H1 (cell line): Measurements from ENCODE around the gene SAFB2. TPM values are rescaled to one million over a fixed set of nuclear protein-coding genes. Genes with fewer than 3 reads are reported as not detected.

Source experiments
- CTCF ChIA-PET: fragments of 300-600 bp; sonication (Branson Sonifier 250); formaldehyde crosslinking; loops from one replicate; lab custom pipeline; 2021; ENCODE audit not compliant: partially characterized antibody; lab: Charles Lee
- POLR2A ChIA-PET: fragments of 300-600 bp; sonication (Branson Sonifier 250); formaldehyde crosslinking; loops from one replicate; lab custom pipeline; 2021; ENCODE audit warnings: inconsistent platforms; ENCODE audit not compliant: partially characterized antibody; lab: Charles Lee
- DNase-seq, 2 experiments: peaks; one replicate each; pipeline versions ENCODE4 v3.0.0 to v3.0.0-alpha.2; 2010 to 2022; ENCODE audit warnings: low spot score in 2 of 2, low read depth in 1 of 2, mixed read lengths in 1 of 2
- FAIRE-seq: peaks from 2 replicates; lab custom pipeline; 2011; peaks lifted over from hg19 to GRCh38; lab: Jason Lieb, UNC
- H2AFZ ChIP-seq: 2 replicates; pipeline ENCODE4 v1.8.1; 2012; ENCODE audit warnings: low read length, inconsistent platforms
- H2AK5ac ChIP-seq: 2 replicates; pipeline ENCODE4 v1.6.1; 2013; ENCODE audit warnings: low read depth, low read length
- H2BK120ac ChIP-seq: replicated peaks from 2 replicates; pipeline ENCODE3; 2013; ENCODE audit warnings: low read depth, low read length, inconsistent platforms
- H2BK12ac ChIP-seq: 2 replicates; pipeline ENCODE4 v1.6.1; 2013; ENCODE audit warnings: low read depth, low read length
- H2BK15ac ChIP-seq: 2 replicates; pipeline ENCODE4 v1.6.1; 2013; ENCODE audit warnings: low read length
- H2BK20ac ChIP-seq: 2 replicates; pipeline ENCODE4 v1.6.1; 2013; ENCODE audit warnings: low read length
- H2BK5ac ChIP-seq: 2 replicates; pipeline ENCODE4 v1.6.1; 2013; ENCODE audit warnings: low read depth, low read length
- H3K14ac ChIP-seq: 2 replicates; pipeline ENCODE4 v1.6.1; 2013; ENCODE audit warnings: inconsistent platforms; ENCODE audit not compliant: insufficient read length
- H3K18ac ChIP-seq: 2 replicates; pipeline ENCODE4 v1.6.1; 2013; ENCODE audit warnings: low read length; ENCODE audit errors: extremely low read depth
- H3K23ac ChIP-seq: 2 replicates; pipeline ENCODE4 v1.6.1; 2013; ENCODE audit warnings: inconsistent platforms; ENCODE audit not compliant: insufficient read length
- H3K23me2 ChIP-seq: 2 replicates; pipeline ENCODE4 v1.6.1; 2013; ENCODE audit warnings: low read depth, low read length
- H3K27ac ChIP-seq: 2 replicates; pipeline ENCODE4 v1.6.1; 2011; ENCODE audit warnings: low read depth, low read length, inconsistent platforms
- H3K27me3 ChIP-seq, 4 experiments: replicated peaks in 1 of 4; 1 replicate in 1 of 4; 2 replicates in 3 of 4; pipeline versions ENCODE4 v1.6.1 to v1.8.1; 2011 to 2013; ENCODE audit warnings: low read length in 3 of 4, mild to moderate bottlenecking in 3 of 4, inconsistent platforms in 2 of 4, mixed read lengths in 2 of 4, moderate library complexity in 1 of 4; ENCODE audit not compliant: control insufficient read depth in 3 of 4, insufficient read depth in 3 of 4; ENCODE audit errors: extremely low read depth in 1 of 4
- H3K36me3 ChIP-seq, 4 experiments: 2 replicates each; pipeline versions ENCODE4 v1.6.1 to v1.8.1; 2011 to 2013; ENCODE audit warnings: mild to moderate bottlenecking in 4 of 4, low read length in 3 of 4, moderate library complexity in 2 of 4, control low read depth in 1 of 4, inconsistent platforms in 1 of 4; ENCODE audit not compliant: insufficient read depth in 4 of 4, control insufficient read depth in 2 of 4
- H3K4ac ChIP-seq: replicated peaks from 2 replicates; pipeline ENCODE3; 2013; ENCODE audit warnings: low read length, low read depth, mixed read lengths, inconsistent platforms; ENCODE audit not compliant: insufficient read length
- H3K4me1 ChIP-seq, 4 experiments: replicated peaks in 1 of 4; 1 replicate in 1 of 4; 2 replicates in 3 of 4; pipeline versions ENCODE4 v1.6.1 to v1.8.1; 2011 to 2013; ENCODE audit warnings: low read length in 3 of 4, inconsistent platforms in 2 of 4, mixed read lengths in 1 of 4; ENCODE audit not compliant: insufficient read depth in 4 of 4, control insufficient read depth in 3 of 4
- H3K4me2 ChIP-seq, 2 experiments: 2 replicates each; pipeline versions ENCODE4 v1.6.1 to v1.8.1; 2011 to 2013; ENCODE audit warnings: low read depth in 2 of 2, low read length in 2 of 2, control low read depth in 1 of 2, inconsistent platforms in 1 of 2, mild to moderate bottlenecking in 1 of 2; ENCODE audit not compliant: insufficient read depth in 1 of 2
- H3K4me3 ChIP-seq, 4 experiments: fragments of 200-600, 300-600 bp in 1 of 4; sonication (generic), shearing (Covaris generic), sonication (Bioruptor Twin) in 1 of 4; 2 replicates each; pipeline versions ENCODE4 v1.5.1 to v1.8.1; 2011 to 2016; ENCODE audit warnings: low read length in 4 of 4, low read depth in 3 of 4, control low read depth in 2 of 4, inconsistent platforms in 2 of 4, mild to moderate bottlenecking in 2 of 4, mixed read lengths in 1 of 4, moderate library complexity in 1 of 4; ENCODE audit not compliant: insufficient read depth in 2 of 4; ENCODE audit errors: extremely low read depth in 1 of 4
- H3K56ac ChIP-seq: replicated peaks from 2 replicates; pipeline ENCODE3; 2013; ENCODE audit warnings: low read depth, mild to moderate bottlenecking, mixed read lengths, low read length, inconsistent platforms; ENCODE audit not compliant: insufficient read length
- H3K79me1 ChIP-seq: 2 replicates; pipeline ENCODE4 v1.6.1; 2013; ENCODE audit warnings: low read depth, low read length, control low read depth
- H3K79me2 ChIP-seq, 2 experiments: 2 replicates each; pipeline versions ENCODE4 v1.6.1 to v1.8.1; 2012 to 2013; ENCODE audit warnings: low read length in 2 of 2, mild to moderate bottlenecking in 2 of 2, inconsistent platforms in 1 of 2; ENCODE audit not compliant: insufficient read depth in 2 of 2, control insufficient read depth in 1 of 2
- H3K9ac ChIP-seq, 4 experiments: replicated peaks in 1 of 4; 1 replicate in 1 of 4; 2 replicates in 3 of 4; pipeline versions ENCODE4 v1.6.1 to v1.8.1; 2011 to 2013; ENCODE audit warnings: low read depth in 3 of 4, low read length in 3 of 4, control low read depth in 2 of 4, mild to moderate bottlenecking in 2 of 4, moderate library complexity in 2 of 4, inconsistent platforms in 1 of 4; ENCODE audit errors: extremely low read depth in 1 of 4
- H3K9me3 ChIP-seq, 2 experiments: 2 replicates each; pipeline versions ENCODE4 v1.6.1 to v1.8.1; 2012 to 2013; ENCODE audit warnings: mild to moderate bottlenecking in 2 of 2, moderate library complexity in 2 of 2, control low read depth in 1 of 2, inconsistent platforms in 1 of 2, low read depth in 1 of 2, low read length in 1 of 2, mixed read lengths in 1 of 2; ENCODE audit not compliant: insufficient read depth in 2 of 2
- H4K20me1 ChIP-seq, 2 experiments: replicated peaks in 1 of 2; 2 replicates each; pipeline versions ENCODE3 to v1.8.1; 2011 to 2013; ENCODE audit warnings: inconsistent platforms in 2 of 2, low read length in 2 of 2, mild to moderate bottlenecking in 1 of 2; ENCODE audit not compliant: insufficient read depth in 2 of 2, control insufficient read depth in 1 of 2
- H4K5ac ChIP-seq: 2 replicates; pipeline ENCODE4 v1.6.1; 2013; ENCODE audit warnings: low read length, low read depth, mixed read lengths, inconsistent platforms; ENCODE audit not compliant: insufficient read length
- H4K8ac ChIP-seq: 2 replicates; pipeline ENCODE4 v1.8.0; 2013; ENCODE audit warnings: mild to moderate bottlenecking, moderate library complexity, low read length, inconsistent platforms; ENCODE audit not compliant: insufficient read depth; ENCODE audit errors: extremely low read depth
- H4K91ac ChIP-seq: replicated peaks from 2 replicates; pipeline ENCODE3; 2013; ENCODE audit warnings: low read length, mixed read lengths, inconsistent platforms; ENCODE audit not compliant: insufficient read length
- EGR1 ChIP-seq: IDR thresholded peaks from 2 replicates; pipeline ENCODE4 v1.6.1; 2011; ENCODE audit warnings: low read depth, low read length, borderline replicate concordance
- RAD21 ChIP-seq, 2 experiments: IDR thresholded peaks in 1 of 2; conservative IDR thresholded peaks in 1 of 2; 2 replicates each; pipeline ENCODE4 v1.6.1; 2011; ENCODE audit warnings: low read depth in 2 of 2, low read length in 2 of 2, improper control_type of control experiment in 1 of 2, inconsistent platforms in 1 of 2, mild to moderate bottlenecking in 1 of 2, moderate library complexity in 1 of 2
- WGBS, 2 experiments: shearing (Covaris generic) in 1 of 2; methylation state at CpG; one replicate each; pipeline versions ENCODE4 v1.1.6 to v1.1.7; 2013 to 2015; ENCODE audit warnings: low lambda C conversion rate in 2 of 2, mixed read lengths in 2 of 2, inconsistent platforms in 1 of 2, low coverage in 1 of 2, missing lambda C conversion rate in 1 of 2; ENCODE audit not compliant: insufficient replicate concordance in 2 of 2, insufficient coverage in 1 of 2, insufficient read length in 1 of 2; ENCODE audit errors: extremely low coverage in 1 of 2, missing lambda C conversion rate in 1 of 2; 5-methylcytosine and 5-hydroxymethylcytosine counted together
- polyA plus RNA-seq, 7 experiments: library from polyadenylated mRNA; depleted of rRNA in 3 of 7; stranded (reverse) in 5 of 7; unstranded in 2 of 7; fragments of >200 nt in 5 of 7; fragments of 200-250 nt in 2 of 7; gene quantifications; 1 replicate in 5 of 7; 2 replicates in 1 of 7; 4 replicates in 1 of 7; pipeline versions ENCODE4 v1.2.1 to v1.2.3, GENCODE V29; 2011 to 2013; ENCODE audit warnings: missing spikeins in 2 of 7, mixed read lengths in 2 of 7
- total RNA-seq: library from RNA; stranded (reverse); fragmentation: NEBNext Ultra II Directional; extraction: Animal tissue kit (Norgen Biotek cat#: 25700); gene quantifications from 2 replicates; pipeline ENCODE4 v1.2.1, GENCODE V29; 2021
- TF ChIP-seq, protein P1 (sequence below), 3 experiments: IDR thresholded peaks; 1 replicate in 2 of 3; 2 replicates in 1 of 3; pipeline versions ENCODE4 v1.5.1 to v1.6.1; 2011; ENCODE audit warnings: low read length in 3 of 3, mild to moderate bottlenecking in 3 of 3, inconsistent platforms in 2 of 3, low read depth in 1 of 3, moderate library complexity in 1 of 3; ENCODE audit not compliant: insufficient read depth in 1 of 3; ENCODE audit errors: control extremely low read depth in 1 of 3

Gene SAFB2
- total and polyA plus RNA-seq, 2 of the 8 experiments (the other 6 are each of a cell fraction or from before 2014, with no cell fraction given) = 14.8 to 63.8 TPM

DNA sequence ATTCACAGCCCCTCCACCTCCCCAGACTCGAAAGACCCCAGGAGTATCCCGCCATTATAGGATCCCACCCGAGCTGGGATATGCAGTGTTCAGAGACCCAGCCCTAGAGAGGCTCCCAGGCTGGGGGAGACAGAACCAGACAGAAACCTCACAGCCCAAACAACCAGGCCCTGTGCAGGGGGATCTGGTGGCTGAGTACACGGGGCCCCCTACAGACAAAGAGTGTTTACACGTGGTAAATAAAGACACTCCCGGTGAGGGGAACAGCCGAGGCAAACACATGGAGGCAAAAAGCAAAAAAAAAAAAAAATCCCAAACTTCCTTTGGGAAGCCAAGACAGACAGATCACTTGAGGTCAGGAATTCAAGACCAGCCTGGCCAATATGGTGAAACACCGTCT is 79.9 kb downstream of the SAFB2 start:
- DNase-seq (no peak), FAIRE-seq (no peak)
- H3K79me2 ChIP-seq = no peaks in the 10 kb centered on the region
- 70% methylated on average over 8 of the region's 8 CpGs; no CpG with 5 or more reads in 1 of the 2 experiments for WGBS, 2 experiments
- no peak overlapping the region for H2BK120ac ChIP-seq
- H2BK5ac ChIP-seq = no peak overlapping the region
- no peaks in the 10 kb centered on the region for H3K23me2 ChIP-seq
- H2BK15ac ChIP-seq = no peak overlapping the region
- H4K8ac ChIP-seq = no peak overlapping the region
- no peak overlapping the region for H2AK5ac ChIP-seq
- no peak overlapping the region for H3K56ac ChIP-seq
- no peaks in the 10 kb centered on the region for H3K36me3 ChIP-seq
- H3K23ac ChIP-seq = no peak overlapping the region
- no peak overlapping the region for H3K9ac ChIP-seq
- TF ChIP-seq, protein P1, sequence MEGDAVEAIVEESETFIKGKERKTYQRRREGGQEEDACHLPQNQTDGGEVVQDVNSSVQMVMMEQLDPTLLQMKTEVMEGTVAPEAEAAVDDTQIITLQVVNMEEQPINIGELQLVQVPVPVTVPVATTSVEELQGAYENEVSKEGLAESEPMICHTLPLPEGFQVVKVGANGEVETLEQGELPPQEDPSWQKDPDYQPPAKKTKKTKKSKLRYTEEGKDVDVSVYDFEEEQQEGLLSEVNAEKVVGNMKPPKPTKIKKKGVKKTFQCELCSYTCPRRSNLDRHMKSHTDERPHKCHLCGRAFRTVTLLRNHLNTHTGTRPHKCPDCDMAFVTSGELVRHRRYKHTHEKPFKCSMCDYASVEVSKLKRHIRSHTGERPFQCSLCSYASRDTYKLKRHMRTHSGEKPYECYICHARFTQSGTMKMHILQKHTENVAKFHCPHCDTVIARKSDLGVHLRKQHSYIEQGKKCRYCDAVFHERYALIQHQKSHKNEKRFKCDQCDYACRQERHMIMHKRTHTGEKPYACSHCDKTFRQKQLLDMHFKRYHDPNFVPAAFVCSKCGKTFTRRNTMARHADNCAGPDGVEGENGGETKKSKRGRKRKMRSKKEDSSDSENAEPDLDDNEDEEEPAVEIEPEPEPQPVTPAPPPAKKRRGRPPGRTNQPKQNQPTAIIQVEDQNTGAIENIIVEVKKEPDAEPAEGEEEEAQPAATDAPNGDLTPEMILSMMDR (IDR thresholded peaks at IDR 0.05; ENCODE audit: control extremely low read depth in 1 of 3, insufficient read depth in 1 of 3, low read depth in 1 of 3, low read length in 3 of 3) = peak in 2 of 3 experiments; percentile 4 to 34; a peak in 3 of 4 replicates
- TF ChIP-seq RAD21 (IDR thresholded peaks at IDR 0.05 in 1 of 2, conservative IDR thresholded peaks at IDR 0.05 in 1 of 2; ENCODE audit: low read depth in 2 of 2, low read length in 2 of 2) (peak; percentile 52 to 64), EGR1 (no peak)
- H3K4me1 ChIP-seq = peaks cover 0 to 8% (median 7%) of the 10 kb centered on the region in 4 experiments; a peak in 6 of 7 replicates
- H3K4me3 ChIP-seq = no peak overlapping the region
- H3K9me3 ChIP-seq = no peaks in the 10 kb centered on the region
- H2BK12ac ChIP-seq = no peak overlapping the region
- no peak overlapping the region for H3K4me2 ChIP-seq
- no peak overlapping the region for H4K5ac ChIP-seq
- no peaks in the 10 kb centered on the region for H3K79me1 ChIP-seq
- no peak overlapping the region; the same call in 1 of the 2 replicates for H3K18ac ChIP-seq
- peaks cover 0 to 2% of the 10 kb centered on the region in 2 experiments for H4K20me1 ChIP-seq
- H3K4ac ChIP-seq = no peak overlapping the region
- no peak overlapping the region for H2AFZ ChIP-seq
- H4K91ac ChIP-seq = no peak overlapping the region
- no peaks in the 10 kb centered on the region; a peak in 1 of 7 replicates for H3K27me3 ChIP-seq
- H3K27ac ChIP-seq = no peak overlapping the region
- CTCF ChIA-PET = interaction anchor here (0.6 to 16.7 kb wide), 9 partner anchors 12 to 195 kb away, joined by 3 to 206 read pairs (median 3); no protein-coding TSS in a partner anchor
- POLR2A ChIA-PET = no interaction called here
- no peak overlapping the region for H3K14ac ChIP-seq
- no peak overlapping the region for H2BK20ac ChIP-seq
